ENCODE data around the gene GBP5.
A peak's percentile ranks its signal among the peaks of the same experiment; 100 is the strongest.
"Not testable (repeated sequence)": the region's sequence is repeated elsewhere in the genome, so short reads cannot be mapped to it uniquely, and the experiment has no call there.

The GBP5 gene

GRCh38 chr1:89272269-89273041 lies at the start of gene GBP5:
Gene GBP5, minus strand, starts transcription at chr1:89272860. Its CDS starts 3,305 bp downstream, at chr1:89269555.
- Mint-ChIP-seq H3K4me1 (peaks cover 30% of the 10 kb centered on the region), H3K27ac (peak within 1 kb of the TSS in 2 of 3 experiments; percentile 79 to 82)
- not testable (repeated sequence) for H3K36me3 Mint-ChIP-seq (ENCODE audit: low read depth); H3K9me3 Mint-ChIP-seq; H3K27me3 Mint-ChIP-seq (ENCODE audit: low read depth); H3K4me3 Mint-ChIP-seq

- Mint-ChIP-seq H3K27me3 (ENCODE audit: low read depth) (no peaks in the 10 kb centered on the region), H3K4me3 (no peak overlapping the region), H3K4me1 (no peaks in the 10 kb centered on the region), H3K9me3 (peaks cover 30% of the 10 kb centered on the region), H3K36me3 (ENCODE audit: low read depth) (no peaks in the 10 kb centered on the region), H3K27ac (no peak overlapping the region)
- TF ChIP-seq, protein P1, sequence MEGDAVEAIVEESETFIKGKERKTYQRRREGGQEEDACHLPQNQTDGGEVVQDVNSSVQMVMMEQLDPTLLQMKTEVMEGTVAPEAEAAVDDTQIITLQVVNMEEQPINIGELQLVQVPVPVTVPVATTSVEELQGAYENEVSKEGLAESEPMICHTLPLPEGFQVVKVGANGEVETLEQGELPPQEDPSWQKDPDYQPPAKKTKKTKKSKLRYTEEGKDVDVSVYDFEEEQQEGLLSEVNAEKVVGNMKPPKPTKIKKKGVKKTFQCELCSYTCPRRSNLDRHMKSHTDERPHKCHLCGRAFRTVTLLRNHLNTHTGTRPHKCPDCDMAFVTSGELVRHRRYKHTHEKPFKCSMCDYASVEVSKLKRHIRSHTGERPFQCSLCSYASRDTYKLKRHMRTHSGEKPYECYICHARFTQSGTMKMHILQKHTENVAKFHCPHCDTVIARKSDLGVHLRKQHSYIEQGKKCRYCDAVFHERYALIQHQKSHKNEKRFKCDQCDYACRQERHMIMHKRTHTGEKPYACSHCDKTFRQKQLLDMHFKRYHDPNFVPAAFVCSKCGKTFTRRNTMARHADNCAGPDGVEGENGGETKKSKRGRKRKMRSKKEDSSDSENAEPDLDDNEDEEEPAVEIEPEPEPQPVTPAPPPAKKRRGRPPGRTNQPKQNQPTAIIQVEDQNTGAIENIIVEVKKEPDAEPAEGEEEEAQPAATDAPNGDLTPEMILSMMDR (IDR thresholded peaks at IDR 0.05; ENCODE audit: unreplicated experiment in 3 of 3): no peak
These were observed 49.7 kb upstream of the GBP5 start for GRCh38 chr1:89322402-89322801.

- H3K4me3 Mint-ChIP-seq: no peak overlapping the region
- peaks cover 14% of the 10 kb centered on the region for H3K4me1 Mint-ChIP-seq
- H3K9me3 Mint-ChIP-seq: peaks cover 8% of the 10 kb centered on the region
- no peaks in the 10 kb centered on the region for H3K36me3 Mint-ChIP-seq (ENCODE audit: low read depth)
- TF ChIP-seq, protein P1 (IDR thresholded peaks at IDR 0.05; ENCODE audit: unreplicated experiment in 3 of 3): no peak
- no peak overlapping the region for H3K27ac Mint-ChIP-seq
- no peaks in the 10 kb centered on the region for H3K27me3 Mint-ChIP-seq (ENCODE audit: low read depth)
These were observed 39.9 kb upstream of the GBP5 start for GRCh38 chr1:89312572-89312971.

GRCh38 chr1:89311757-89312156 lies 39.1 kb upstream of the GBP5 start:
- TF ChIP-seq, protein P1 (IDR thresholded peaks at IDR 0.05; ENCODE audit: unreplicated experiment in 3 of 3): no peak
- H3K4me3 Mint-ChIP-seq: no peak overlapping the region
- H3K9me3 Mint-ChIP-seq: peaks cover 2% of the 10 kb centered on the region
- H3K27ac Mint-ChIP-seq: peak overlapping the region in 2 of 3 experiments; percentile 3 to 24
- H3K4me1 Mint-ChIP-seq: peaks cover 14% of the 10 kb centered on the region
- no peaks in the 10 kb centered on the region for H3K27me3 Mint-ChIP-seq (ENCODE audit: low read depth)
- no peaks in the 10 kb centered on the region for H3K36me3 Mint-ChIP-seq (ENCODE audit: low read depth)

DNA sequence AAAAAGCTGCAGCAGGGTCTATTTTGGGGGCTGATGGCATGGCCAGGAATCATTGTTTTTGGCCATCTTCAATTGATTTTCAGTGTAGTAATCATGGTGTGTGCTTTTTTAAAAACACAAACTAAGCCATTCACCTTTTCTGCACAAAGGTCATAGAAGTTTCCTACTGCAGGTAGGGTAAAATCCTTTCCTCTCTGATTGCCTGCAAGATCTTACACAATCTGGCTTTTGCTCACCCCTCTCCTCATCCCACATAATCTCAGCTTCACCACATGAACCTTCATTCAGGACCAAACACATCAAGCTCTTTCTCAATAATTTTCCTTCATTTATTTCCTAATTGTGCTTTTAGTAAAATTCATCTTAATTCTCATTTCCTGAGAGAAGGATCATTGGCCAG lies 38.3 kb upstream of the GBP5 start:
- Mint-ChIP-seq H3K4me1 (peaks cover 14% of the 10 kb centered on the region), H3K9me3 (peaks cover 2% of the 10 kb centered on the region), H3K36me3 (ENCODE audit: low read depth) (no peaks in the 10 kb centered on the region), H3K27ac (no peak overlapping the region), H3K27me3 (ENCODE audit: low read depth) (no peaks in the 10 kb centered on the region), H3K4me3 (no peak overlapping the region)
- TF ChIP-seq, protein P1 (IDR thresholded peaks at IDR 0.05; ENCODE audit: unreplicated experiment in 3 of 3): no peak

DNA sequence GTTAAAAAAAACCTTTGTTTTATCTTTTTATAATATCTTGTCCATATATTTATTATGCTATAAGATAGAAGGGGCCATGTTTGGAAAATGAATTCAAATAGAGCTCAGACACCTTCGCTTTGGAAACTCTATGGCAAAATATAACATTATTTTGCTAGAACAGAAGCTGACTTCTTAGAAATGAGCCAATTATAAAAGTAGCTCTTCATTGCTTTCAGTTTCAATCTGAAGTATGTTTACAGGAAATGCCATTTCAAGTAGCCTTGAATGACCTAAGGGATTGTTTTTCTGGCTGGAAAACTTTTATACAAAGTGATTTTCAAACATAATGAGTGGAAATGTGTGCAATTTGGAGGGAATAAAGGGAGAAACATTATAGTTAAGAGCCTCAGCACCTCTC lies 37.8 kb upstream of the GBP5 start:
- Mint-ChIP-seq H3K9me3 (peaks cover 2% of the 10 kb centered on the region), H3K27ac (no peak overlapping the region), H3K27me3 (ENCODE audit: low read depth) (no peaks in the 10 kb centered on the region), H3K36me3 (ENCODE audit: low read depth) (no peaks in the 10 kb centered on the region), H3K4me1 (peaks cover 14% of the 10 kb centered on the region), H3K4me3 (no peak overlapping the region)
- TF ChIP-seq, protein P1 (IDR thresholded peaks at IDR 0.05; ENCODE audit: unreplicated experiment in 3 of 3): no peak

Data from nephron (organoid).